NT2/D1 (cell line): ENCODE data around the gene TPPP3.

ENCODE experiments used
- DNase-seq: peaks from one replicate; pipeline ENCODE4 v3.0.0-alpha.2; 2011; ENCODE audit warnings: low read depth, low spot score
- H3K27me3 ChIP-seq: 2 replicates; pipeline ENCODE4 v1.6.0; 2011; ENCODE audit warnings: mild to moderate bottlenecking; ENCODE audit not compliant: insufficient read length, insufficient read depth
- H3K36me3 ChIP-seq: 2 replicates; pipeline ENCODE4 v1.6.1; 2011; ENCODE audit warnings: mild to moderate bottlenecking, low read length, mixed read lengths; ENCODE audit not compliant: insufficient read depth, insufficient read length
- H3K4me1 ChIP-seq: 2 replicates; pipeline ENCODE4 v1.5.1; 2011; ENCODE audit not compliant: insufficient read depth, insufficient read length
- H3K4me3 ChIP-seq: 2 replicates; pipeline ENCODE4 v1.5.1; 2011; ENCODE audit warnings: low read depth; ENCODE audit not compliant: insufficient read length
- H3K9ac ChIP-seq: 2 replicates; pipeline ENCODE4 v1.6.0; 2011; ENCODE audit warnings: low read depth; ENCODE audit not compliant: insufficient read length
- H3K9me3 ChIP-seq: 2 replicates; pipeline ENCODE4 v1.5.1; 2011; ENCODE audit warnings: mild to moderate bottlenecking, low read length; ENCODE audit not compliant: insufficient read depth
- SUZ12 ChIP-seq: IDR thresholded peaks from 2 replicates; pipeline ENCODE4 v1.6.1; 2011; ENCODE audit not compliant: insufficient read length, insufficient read depth; ENCODE audit errors: extremely low read depth
- YY1 ChIP-seq: IDR thresholded peaks from 2 replicates; pipeline ENCODE4 v1.6.1; 2011; ENCODE audit not compliant: insufficient read length, insufficient read depth
- ZNF274 ChIP-seq: IDR thresholded peaks from 2 replicates; pipeline ENCODE4 v1.6.1; 2011; ENCODE audit warnings: mild to moderate bottlenecking, low read depth, low read length

The TPPP3 gene

DNA sequence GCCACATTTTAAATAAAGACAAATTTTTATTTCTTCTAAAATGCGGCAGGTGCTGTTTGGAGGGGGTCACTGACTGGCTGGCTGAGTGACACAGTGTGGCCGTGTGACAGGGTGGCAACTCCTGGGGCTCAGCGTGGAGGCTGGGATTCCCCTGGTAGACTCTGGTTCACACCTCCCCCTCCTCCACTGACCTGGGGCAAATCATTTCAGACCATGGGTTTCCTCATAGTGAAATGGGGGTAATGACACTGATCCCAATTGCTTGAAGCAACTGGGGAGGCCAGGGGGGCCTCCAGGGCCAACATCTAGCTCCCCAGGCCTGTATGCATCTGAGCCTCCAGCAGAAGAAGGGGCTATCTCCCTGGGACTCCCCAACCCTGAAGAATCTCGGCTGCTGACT lies 44.2 kb upstream of the TPPP3 start:
- Histone ChIP-seq H3K9me3 (no peaks in the 10 kb centered on the region), H3K27me3 (no peaks in the 10 kb centered on the region), H3K36me3 (peaks cover 59% of the 10 kb centered on the region), H3K4me3 (no peak overlapping the region), H3K4me1 (peaks cover 21% of the 10 kb centered on the region), H3K9ac (no peak overlapping the region)
- TF ChIP-seq SUZ12 (no peak), YY1 (no peak), ZNF274 (no peak)
- DNase-seq, result no peak

DNA sequence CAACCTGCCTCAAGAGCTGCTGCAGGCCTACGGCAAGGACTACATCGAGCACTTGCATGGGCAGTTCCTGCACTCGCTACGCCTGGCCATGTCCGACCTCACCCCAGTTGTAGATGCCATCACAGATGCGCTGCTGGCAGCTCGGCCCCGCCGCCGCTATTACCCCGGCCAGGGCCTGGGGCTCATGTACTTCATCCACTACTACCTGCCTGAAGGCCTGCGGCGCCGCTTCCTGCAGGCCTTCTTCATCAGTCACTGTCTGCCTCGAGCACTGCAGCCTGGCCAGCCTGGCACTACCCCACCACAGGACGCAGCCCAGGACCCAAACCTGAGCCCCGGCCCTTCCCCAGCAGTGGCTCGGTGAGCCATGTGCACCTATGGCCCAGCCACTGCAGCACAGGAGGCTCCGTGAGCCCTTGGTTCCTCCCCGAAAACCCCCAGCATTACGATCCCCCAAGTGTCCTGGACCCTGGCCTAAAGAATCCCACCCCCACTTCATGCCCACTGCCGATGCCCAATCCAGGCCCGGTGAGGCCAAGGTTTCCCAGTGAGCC lies 43.4 kb upstream of the TPPP3 start:
- Histone ChIP-seq H3K9me3 (no peaks in the 10 kb centered on the region), H3K9ac (no peak overlapping the region), H3K4me1 (peaks cover 18% of the 10 kb centered on the region), H3K4me3 (no peak overlapping the region), H3K27me3 (peaks cover under 1% of the 10 kb centered on the region), H3K36me3 (peaks cover 54% of the 10 kb centered on the region)
- no peak for DNase-seq
- no peak for TF ChIP-seq YY1
- TF ChIP-seq ZNF274, result no peak
- no peak for TF ChIP-seq SUZ12

DNA sequence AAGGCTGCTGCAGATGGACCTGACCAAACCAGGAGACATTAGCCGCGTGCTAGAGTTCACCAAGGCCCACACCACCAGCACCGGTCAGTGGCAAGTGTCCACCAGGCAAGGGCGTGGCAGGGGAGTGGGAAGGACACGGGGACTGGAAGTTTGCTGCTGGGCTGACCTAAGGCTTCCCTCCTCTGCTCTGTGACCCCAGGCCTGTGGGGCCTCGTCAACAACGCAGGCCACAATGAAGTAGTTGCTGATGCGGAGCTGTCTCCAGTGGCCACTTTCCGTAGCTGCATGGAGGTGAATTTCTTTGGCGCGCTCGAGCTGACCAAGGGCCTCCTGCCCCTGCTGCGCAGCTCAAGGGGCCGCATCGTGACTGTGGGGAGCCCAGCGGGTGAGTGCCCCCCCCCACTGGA lies 42.5 kb upstream of the TPPP3 start:
- no peak overlapping the region for H3K9ac ChIP-seq
- peaks cover 6% of the 10 kb centered on the region for H3K27me3 ChIP-seq
- H3K4me1 ChIP-seq, result peaks cover 22% of the 10 kb centered on the region
- TF ChIP-seq SUZ12 (no peak), YY1 (no peak), ZNF274 (no peak)
- no peak for DNase-seq
- H3K9me3 ChIP-seq, result no peaks in the 10 kb centered on the region
- no peak overlapping the region for H3K4me3 ChIP-seq
- H3K36me3 ChIP-seq, result peaks cover 47% of the 10 kb centered on the region

DNA sequence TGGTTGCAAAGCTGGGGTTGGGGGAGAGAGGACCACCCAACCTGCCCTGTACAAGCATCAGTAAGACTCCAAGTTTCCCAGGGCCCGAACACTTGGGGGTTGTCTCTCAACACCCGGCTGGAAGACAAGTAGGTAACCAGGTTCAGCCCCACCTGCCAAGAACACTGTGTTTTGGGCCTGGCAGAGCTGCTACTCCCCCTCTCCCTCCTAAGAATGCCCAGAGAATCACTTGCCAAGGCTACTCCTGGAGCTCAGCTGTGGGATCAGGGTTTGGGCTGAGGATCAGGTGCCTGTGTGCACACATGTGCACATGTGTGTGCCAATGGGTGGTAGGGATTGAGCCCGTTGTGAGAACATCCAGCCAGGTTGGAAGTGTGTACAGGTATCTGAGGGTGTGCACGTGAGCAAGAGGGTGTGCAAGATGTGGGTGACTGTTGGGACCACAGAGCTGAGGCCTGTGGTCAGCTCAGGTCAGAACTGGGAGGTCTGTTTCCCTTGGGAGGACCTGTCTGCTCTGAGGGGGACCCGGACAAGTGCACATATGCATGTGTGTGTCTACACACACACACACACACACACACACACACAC lies 39.9 kb upstream of the TPPP3 start:
- Histone ChIP-seq H3K4me3 (no peak overlapping the region), H3K9me3 (no peaks in the 10 kb centered on the region), H3K36me3 (peaks cover 25% of the 10 kb centered on the region), H3K9ac (no peak overlapping the region), H3K27me3 (peaks cover 30% of the 10 kb centered on the region), H3K4me1 (peaks cover 34% of the 10 kb centered on the region)
- no peak for DNase-seq
- TF ChIP-seq ZNF274, result no peak
- no peak for TF ChIP-seq SUZ12
- TF ChIP-seq YY1, result no peak

DNA sequence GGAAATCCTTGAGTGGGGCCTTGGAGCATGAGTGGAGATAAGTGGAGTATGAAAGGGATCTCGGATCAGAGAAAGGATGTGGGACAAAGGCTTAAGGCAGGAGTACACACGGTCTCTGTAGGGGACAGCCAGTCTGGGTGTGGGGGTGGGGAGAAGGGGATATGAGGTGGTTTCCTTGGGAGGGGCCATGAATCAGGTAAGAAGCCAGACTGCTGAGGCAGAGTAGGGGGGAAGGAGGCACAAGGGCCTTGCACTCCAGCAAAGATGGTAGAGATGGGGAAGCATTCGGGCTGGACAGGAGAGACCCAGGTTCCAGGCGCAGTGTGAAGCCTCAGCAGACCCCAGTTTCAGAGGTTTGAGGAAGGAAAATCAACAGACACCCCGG lies 39.2 kb upstream of the TPPP3 start:
- Histone ChIP-seq H3K9ac (no peak overlapping the region), H3K27me3 (peaks cover 30% of the 10 kb centered on the region), H3K4me1 (peaks cover 41% of the 10 kb centered on the region), H3K9me3 (no peaks in the 10 kb centered on the region), H3K4me3 (no peak overlapping the region), H3K36me3 (peaks cover 17% of the 10 kb centered on the region)
- DNase-seq, result no peak
- TF ChIP-seq YY1 (no peak), ZNF274 (no peak)

DNA sequence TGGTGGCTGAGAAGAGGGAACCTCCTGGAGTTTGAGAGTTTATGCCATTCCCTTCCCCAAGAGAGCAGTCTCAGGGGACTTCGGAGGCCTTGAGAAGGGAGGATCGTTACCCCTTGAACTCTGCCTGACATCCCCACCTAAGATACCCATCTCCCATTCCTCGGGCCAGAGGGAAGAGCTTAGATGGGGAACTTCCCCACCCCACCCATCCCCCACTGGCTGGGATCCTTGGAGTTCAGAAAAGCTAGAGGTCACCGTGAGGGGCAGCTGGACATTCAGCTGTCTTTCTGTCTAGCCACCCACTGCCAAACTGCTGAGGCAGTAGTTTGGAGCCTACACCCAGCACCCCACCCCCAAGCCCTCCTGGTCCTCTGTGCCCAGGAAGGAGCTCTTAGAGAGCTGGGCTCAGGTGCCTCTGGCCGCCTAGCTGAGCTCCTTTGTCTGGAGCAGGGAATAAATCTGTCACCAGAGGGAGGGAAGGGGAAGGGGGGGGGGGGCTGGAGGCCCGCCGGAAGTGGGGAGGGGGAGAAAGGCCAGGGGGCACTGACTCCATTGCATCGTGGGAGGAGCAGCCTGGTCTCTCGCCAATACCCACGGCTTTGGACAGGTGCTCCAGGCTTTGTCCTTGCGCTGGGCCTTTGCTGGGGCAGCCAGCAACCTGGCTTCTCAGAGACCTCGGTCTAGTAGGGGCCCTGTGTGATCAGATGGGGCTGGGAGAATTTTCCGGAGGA lies 38.6 kb upstream of the TPPP3 start:
- TF ChIP-seq ZNF274 (no peak), YY1 (no peak), SUZ12 (no peak)
- Histone ChIP-seq H3K4me3 (peak overlapping the region; percentile 64), H3K9ac (peak overlapping the region; percentile 90)

DNA sequence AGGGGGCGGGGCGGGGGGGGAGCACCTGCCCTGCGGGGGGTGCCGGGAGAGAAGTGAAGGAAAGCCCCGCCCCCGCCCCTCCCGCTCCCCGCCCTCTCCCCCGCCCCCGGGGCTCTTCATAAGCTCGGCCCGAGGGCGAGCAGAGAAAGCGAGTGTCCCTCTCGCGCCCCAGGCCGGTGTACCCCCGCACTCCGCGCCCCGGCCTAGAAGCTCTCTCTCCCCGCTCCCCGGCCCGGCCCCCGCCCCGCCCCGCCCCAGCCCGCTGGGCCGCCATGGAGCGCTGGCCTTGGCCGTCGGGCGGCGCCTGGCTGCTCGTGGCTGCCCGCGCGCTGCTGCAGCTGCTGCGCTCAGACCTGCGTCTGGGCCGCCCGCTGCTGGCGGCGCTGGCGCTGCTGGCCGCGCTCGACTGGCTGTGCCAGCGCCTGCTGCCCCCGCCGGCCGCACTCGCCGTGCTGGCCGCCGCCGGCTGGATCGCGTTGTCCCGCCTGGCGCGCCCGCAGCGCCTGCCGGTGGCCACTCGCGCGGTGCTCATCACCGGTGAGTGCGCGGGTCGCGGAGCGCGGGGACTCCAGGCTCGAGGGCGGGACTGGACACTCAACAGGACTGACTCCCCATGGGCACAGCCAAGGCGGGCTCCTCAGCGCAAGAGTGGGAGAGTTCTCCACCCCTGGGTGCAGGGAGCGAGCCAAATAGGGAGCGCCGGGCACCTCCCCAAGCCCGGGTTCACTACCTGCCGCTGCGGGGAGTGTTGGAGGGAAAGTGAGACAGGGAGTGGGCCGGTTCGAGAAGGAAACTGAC lies 37.9 kb upstream of the TPPP3 start, which contains the start of gene HSD11B2:
TSS of gene HSD11B2 (plus strand) at position 145 of the 798 bp plus-strand sequence. CDS start at position 273, 128 bp downstream.
- peaks cover 30% of the 10 kb centered on the region for H3K27me3 ChIP-seq
- no peaks in the 10 kb centered on the region for H3K9me3 ChIP-seq
- DNase-seq, result no peak
- peak within 1 kb of the TSS; percentile 64 for H3K4me3 ChIP-seq
- no peak for TF ChIP-seq ZNF274
- TF ChIP-seq YY1, result no peak
- TF ChIP-seq SUZ12, result no peak
- peaks cover 6% of the 10 kb centered on the region for H3K36me3 ChIP-seq
- H3K4me1 ChIP-seq, result peaks cover 44% of the 10 kb centered on the region
- peak within 1 kb of the TSS; percentile 90 for H3K9ac ChIP-seq

More for the DNA sequence above, 38.6 kb upstream of the TPPP3 start:
- H3K4me1 ChIP-seq, result peaks cover 43% of the 10 kb centered on the region
- peaks cover 30% of the 10 kb centered on the region for H3K27me3 ChIP-seq
- H3K36me3 ChIP-seq, result peaks cover 12% of the 10 kb centered on the region
- no peak for DNase-seq
- no peaks in the 10 kb centered on the region for H3K9me3 ChIP-seq
